Pericardium fibroblast (primary cell): ENCODE measurements around the gene KRIT1. TPM values are rescaled to one million over a fixed set of nuclear protein-coding genes. Genes with fewer than 3 reads are reported as not detected.

Experiments
- total RNA-seq: library from RNA; depleted of rRNA; stranded (reverse); fragments of >200 nt; gene quantifications from 2 replicates; pipeline ENCODE4 v1.2.3, GENCODE V29; 2015

KRIT1 gene
- total RNA-seq, result 16.7 and 28.6 TPM in 2 replicates

GRCh38 chr7:92245487-92246359, at the start of gene KRIT1, which contains the start of gene ANKIB1:
KRIT1 (minus strand) TSS chr7:92245914; CDS start chr7:92242135, 3,779 bp downstream.
ANKIB1 (plus strand) TSS chr7:92245974; CDS start chr7:92294979, 49,005 bp downstream.

GRCh38 chr7:92178928-92179924, 66.5 kb downstream of the KRIT1 start, which contains the start of gene LRRD1:
LRRD1 (minus strand) TSS chr7:92179142; CDS start chr7:92165202, 13,940 bp downstream.

Other genes starting within 250 kb of the KRIT1 start
- 129 and 166 TPM in 2 replicates for gene CYP51A1, start 111.4 kb downstream of the KRIT1 start, total RNA-seq
- not detected in 2 replicates for gene LRRD1, start 66.8 kb downstream of the KRIT1 start, total RNA-seq
- gene ANKIB1, start 60 bp upstream of the KRIT1 start, total RNA-seq, result 20.3 and 21.9 TPM in 2 replicates
- gene GATAD1, start 201.6 kb upstream of the KRIT1 start, total RNA-seq, result 11.8 and 20.0 TPM in 2 replicates
- gene ERVW-1, start 232.0 kb upstream of the KRIT1 start, total RNA-seq, result not detected in 2 replicates